C4-2B (cell line): ENCODE results near the gene ABL2.
"Not testable (repeated sequence)": the region's sequence is repeated elsewhere in the genome, so short reads cannot be mapped to it uniquely, and the experiment has no call there.

Experiments
- ZFX ChIP-seq: fragments of 450-650 bp; IDR thresholded peaks from 2 replicates; pipeline ENCODE4 v1.6.1; 2017
- TF ChIP-seq, protein P1 (sequence below): fragments of 450-650 bp; conservative IDR thresholded peaks from 2 replicates; pipeline ENCODE4 v1.5.1; 2017; ENCODE audit warnings: mild to moderate bottlenecking

GRCh38 chr1:179195857-179196256 lies 33.6 kb downstream of the ABL2 start:
- TF ChIP-seq, protein P1, sequence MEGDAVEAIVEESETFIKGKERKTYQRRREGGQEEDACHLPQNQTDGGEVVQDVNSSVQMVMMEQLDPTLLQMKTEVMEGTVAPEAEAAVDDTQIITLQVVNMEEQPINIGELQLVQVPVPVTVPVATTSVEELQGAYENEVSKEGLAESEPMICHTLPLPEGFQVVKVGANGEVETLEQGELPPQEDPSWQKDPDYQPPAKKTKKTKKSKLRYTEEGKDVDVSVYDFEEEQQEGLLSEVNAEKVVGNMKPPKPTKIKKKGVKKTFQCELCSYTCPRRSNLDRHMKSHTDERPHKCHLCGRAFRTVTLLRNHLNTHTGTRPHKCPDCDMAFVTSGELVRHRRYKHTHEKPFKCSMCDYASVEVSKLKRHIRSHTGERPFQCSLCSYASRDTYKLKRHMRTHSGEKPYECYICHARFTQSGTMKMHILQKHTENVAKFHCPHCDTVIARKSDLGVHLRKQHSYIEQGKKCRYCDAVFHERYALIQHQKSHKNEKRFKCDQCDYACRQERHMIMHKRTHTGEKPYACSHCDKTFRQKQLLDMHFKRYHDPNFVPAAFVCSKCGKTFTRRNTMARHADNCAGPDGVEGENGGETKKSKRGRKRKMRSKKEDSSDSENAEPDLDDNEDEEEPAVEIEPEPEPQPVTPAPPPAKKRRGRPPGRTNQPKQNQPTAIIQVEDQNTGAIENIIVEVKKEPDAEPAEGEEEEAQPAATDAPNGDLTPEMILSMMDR: not testable (repeated sequence)
- not testable (repeated sequence) for TF ChIP-seq ZFX
